Small intestine (tissue), 7 donors: Measurements from ENCODE around the gene ZC3H13. TPM values are rescaled to one million over a fixed set of nuclear protein-coding genes. Genes with fewer than 3 reads are reported as not detected.

Experiments used
- DNase-seq, 2 donors: peaks; one replicate each; pipeline versions ENCODE4 v3.0.0 to v3.0.0-alpha.2; 2013
- FAIRE-seq: peaks from 2 replicates; lab custom pipeline; 2012; peaks lifted over from hg19 to GRCh38; lab: Jason Lieb, UNC
- H3K27ac ChIP-seq, 3 donors: one replicate each; pipeline ENCODE4 v1.5.1; 2013; ENCODE audit warnings: low read length in 2 of 3, mild to moderate bottlenecking in 2 of 3, control low read depth in 1 of 3, inconsistent platforms in 1 of 3, low read depth in 1 of 3, moderate library complexity in 1 of 3
- H3K27me3 ChIP-seq, 3 donors: one replicate each; pipeline ENCODE4 v1.6.1; 2013; ENCODE audit warnings: low read length in 3 of 3, inconsistent platforms in 1 of 3; ENCODE audit not compliant: control insufficient read depth in 3 of 3, insufficient read depth in 3 of 3
- H3K36me3 ChIP-seq, 3 donors: one replicate each; pipeline ENCODE4 v1.6.1; 2013; ENCODE audit warnings: low read length in 3 of 3, inconsistent platforms in 1 of 3, low read depth in 1 of 3, mild to moderate bottlenecking in 1 of 3, moderate library complexity in 1 of 3; ENCODE audit not compliant: control insufficient read depth in 3 of 3, insufficient read depth in 2 of 3
- H3K4me1 ChIP-seq, 3 donors: one replicate each; pipeline ENCODE4 v1.6.1; 2013; ENCODE audit warnings: low read length in 2 of 3, inconsistent platforms in 1 of 3, low read depth in 1 of 3, mild to moderate bottlenecking in 1 of 3, moderate library complexity in 1 of 3; ENCODE audit not compliant: control insufficient read depth in 3 of 3, insufficient read depth in 2 of 3
- H3K4me3 ChIP-seq, 3 donors: one replicate each; pipeline ENCODE4 v1.5.1; 2013; ENCODE audit warnings: low read length in 3 of 3, control low read depth in 1 of 3, inconsistent platforms in 1 of 3, low read depth in 1 of 3, mild to moderate bottlenecking in 1 of 3, moderate library complexity in 1 of 3
- H3K9me3 ChIP-seq, 2 donors: one replicate each; pipeline ENCODE4 v1.6.1; 2013; ENCODE audit warnings: low read depth in 1 of 2, low read length in 1 of 2; ENCODE audit not compliant: control insufficient read depth in 2 of 2, insufficient read depth in 1 of 2
- WGBS, 3 donors: extraction: QIAGEN DNeasy Blood & Tissue Kit; methylation state at CpG; one replicate each; pipeline ENCODE4 v1.1.7; 2013; 5-methylcytosine and 5-hydroxymethylcytosine counted together
- polyA plus RNA-seq, 4 donors: library from polyadenylated mRNA; stranded (reverse) in 3 of 4; unstranded in 1 of 4; fragments of 200-250 nt in 3 of 4; fragments of 120-200 nt in 1 of 4; gene quantifications; one replicate each; pipeline versions ENCODE4 v1.2.1 to v1.2.3, GENCODE V29; 2013
- donor health status: healthy with polysubstance abuse.
- donor health status: control.
- donor health status: control.
- donor health status: Bipolar disorder and iron deficiency.
- donor health status: healthy.

Gene ZC3H13
- polyA plus RNA-seq, 4 donors, result 9.2 to 34.5 (median 10.8) TPM

DNA sequence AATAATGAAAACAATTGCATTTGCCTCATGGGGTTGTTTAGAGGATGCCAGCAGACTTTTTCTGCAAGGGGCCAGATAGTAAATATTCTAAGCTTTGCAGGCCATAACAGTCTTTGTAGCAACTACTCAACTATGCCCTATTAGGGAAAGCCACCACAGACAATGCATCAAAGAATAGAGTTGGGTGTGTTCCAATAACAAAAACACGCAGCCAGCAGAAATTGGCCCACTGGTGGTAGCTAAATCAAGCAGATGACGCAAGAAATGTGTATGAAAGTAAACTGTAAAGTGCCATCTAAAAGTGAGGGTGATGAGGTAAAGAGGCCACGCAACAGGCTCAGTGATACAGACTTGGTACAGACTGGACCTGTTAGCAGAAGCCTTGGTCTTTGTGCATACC, 125.8 kb downstream of the ZC3H13 start:
- FAIRE-seq, result no peak
- no peaks in the 10 kb centered on the region for H3K36me3 ChIP-seq
- H3K4me1 ChIP-seq, result no peaks in the 10 kb centered on the region
- DNase-seq, result no peak
- no peak overlapping the region for H3K27ac ChIP-seq
- no peaks in the 10 kb centered on the region for H3K9me3 ChIP-seq
- H3K4me3 ChIP-seq, result no peak overlapping the region
- peaks cover 0 to 5% (median 3%) of the 10 kb centered on the region in 3 donors for H3K27me3 ChIP-seq
- WGBS, 3 donors, result 73 to 80% (median 74%) methylated on average over 3 of the region's 3 CpGs

DNA sequence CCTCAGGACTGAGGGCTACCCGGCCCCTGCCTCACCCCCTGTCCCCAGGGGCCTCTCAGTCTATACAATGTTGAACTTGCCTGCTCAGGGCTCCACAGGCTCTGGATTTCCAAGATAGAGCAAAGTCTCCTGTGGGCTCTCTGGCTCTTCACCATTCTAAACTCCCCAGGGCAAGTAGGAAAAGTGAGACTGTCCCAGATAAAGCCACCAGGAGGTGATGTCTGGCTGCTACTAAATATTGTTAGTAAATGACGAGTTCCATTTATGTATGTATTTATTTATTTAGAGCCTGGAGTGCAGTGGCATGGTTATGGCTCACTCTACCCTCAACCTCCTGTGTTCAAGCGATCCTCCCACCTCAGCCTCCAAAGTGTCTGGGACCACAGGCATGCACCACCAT, 127.4 kb downstream of the ZC3H13 start:
- Histone ChIP-seq H3K4me3 (no peak overlapping the region), H3K27ac (no peak overlapping the region), H3K9me3 (no peaks in the 10 kb centered on the region), H3K4me1 (no peaks in the 10 kb centered on the region), H3K27me3 (peaks cover 0 to 3% (median 0%) of the 10 kb centered on the region in 3 donors), H3K36me3 (no peaks in the 10 kb centered on the region)
- no peak for FAIRE-seq
- WGBS, 3 donors, result 71 to 80% (median 73%) methylated on average over 3 of the region's 3 CpGs
- peak in 1 of 2 donors; percentile 8 for DNase-seq

DNA sequence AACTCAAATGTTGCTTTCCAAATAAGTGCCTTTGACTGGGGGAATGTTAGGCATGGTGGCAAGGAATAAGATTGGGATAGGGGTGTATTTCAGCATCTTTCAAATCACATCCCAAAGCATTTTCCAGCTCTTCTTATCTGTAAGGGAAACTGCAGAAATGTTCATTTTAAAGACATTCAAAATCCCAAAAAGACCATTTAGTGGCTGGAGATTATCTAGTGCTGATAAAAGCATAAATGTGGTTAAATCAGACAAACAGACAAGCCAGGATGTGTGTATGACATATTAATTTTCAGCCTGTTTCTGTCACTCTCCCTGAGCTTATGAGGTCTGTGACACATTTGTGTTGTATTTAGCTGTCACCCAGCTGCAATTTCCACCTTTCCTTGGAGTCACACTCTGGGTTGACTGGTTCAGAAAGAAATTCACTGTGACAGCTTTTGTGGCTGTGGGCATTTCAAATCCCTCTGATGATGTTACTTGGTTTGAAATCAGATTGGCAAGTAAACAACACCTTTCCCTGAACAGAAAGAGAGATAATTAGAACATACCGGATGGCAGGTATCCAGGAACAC, 131.3 kb downstream of the ZC3H13 start:
- Histone ChIP-seq H3K4me1 (no peaks in the 10 kb centered on the region), H3K36me3 (no peaks in the 10 kb centered on the region), H3K4me3 (no peak overlapping the region), H3K27ac (no peak overlapping the region), H3K27me3 (peaks cover 0 to 3% (median 0%) of the 10 kb centered on the region in 3 donors), H3K9me3 (no peaks in the 10 kb centered on the region)
- no peak for DNase-seq
- no peak for FAIRE-seq
- WGBS, 3 donors, result 48 to 82% (median 50%) methylated on average over 1 of the region's 1 CpG

DNA sequence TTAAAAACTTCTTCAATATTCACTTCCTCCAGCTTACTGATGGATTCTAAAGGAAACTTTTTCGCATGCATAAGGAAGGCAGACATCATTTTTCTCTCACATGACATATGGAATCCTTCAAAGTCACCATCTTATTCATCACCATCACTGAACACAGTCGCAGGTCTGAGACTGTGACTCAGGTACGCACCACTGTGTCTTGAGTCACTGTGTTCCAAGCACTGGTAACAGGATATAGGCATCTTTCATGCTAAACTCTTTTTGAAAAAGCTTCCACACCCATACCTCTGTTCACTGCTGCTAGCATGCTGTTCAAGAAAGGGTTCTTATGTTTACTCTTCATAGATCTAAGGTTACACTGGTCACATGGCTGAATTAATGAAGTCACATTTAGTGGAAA, 133.9 kb downstream of the ZC3H13 start:
- WGBS, 3 donors, result 85 to 89% (median 88%) methylated on average over 3 of the region's 3 CpGs
- no peak overlapping the region for H3K27ac ChIP-seq
- FAIRE-seq, result no peak
- no peaks in the 10 kb centered on the region for H3K9me3 ChIP-seq
- H3K4me1 ChIP-seq, result no peaks in the 10 kb centered on the region
- no peaks in the 10 kb centered on the region for H3K36me3 ChIP-seq
- H3K27me3 ChIP-seq, result peaks cover 0 to 3% (median 0%) of the 10 kb centered on the region in 3 donors
- no peak for DNase-seq
- no peak overlapping the region for H3K4me3 ChIP-seq

DNA sequence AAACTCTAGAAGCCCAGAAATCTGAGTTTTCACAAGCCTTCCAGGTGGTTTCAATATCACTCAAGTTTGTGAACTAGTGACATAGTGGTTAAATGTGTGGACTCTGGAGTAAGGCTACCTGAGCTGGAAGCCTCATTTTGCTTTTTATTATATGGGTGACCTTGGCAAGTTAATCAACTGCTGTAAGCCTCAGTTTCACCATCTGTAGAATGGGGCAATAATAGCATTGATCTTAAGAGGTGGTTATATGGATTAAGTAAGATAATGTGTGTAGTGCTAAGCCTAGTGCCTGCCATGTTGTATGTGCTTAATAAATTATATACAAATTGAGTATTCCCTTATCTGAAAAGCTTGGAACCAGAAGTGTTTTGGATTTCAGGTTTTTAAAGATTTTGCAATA, 135.5 kb downstream of the ZC3H13 start:
- FAIRE-seq, result no peak

DNA sequence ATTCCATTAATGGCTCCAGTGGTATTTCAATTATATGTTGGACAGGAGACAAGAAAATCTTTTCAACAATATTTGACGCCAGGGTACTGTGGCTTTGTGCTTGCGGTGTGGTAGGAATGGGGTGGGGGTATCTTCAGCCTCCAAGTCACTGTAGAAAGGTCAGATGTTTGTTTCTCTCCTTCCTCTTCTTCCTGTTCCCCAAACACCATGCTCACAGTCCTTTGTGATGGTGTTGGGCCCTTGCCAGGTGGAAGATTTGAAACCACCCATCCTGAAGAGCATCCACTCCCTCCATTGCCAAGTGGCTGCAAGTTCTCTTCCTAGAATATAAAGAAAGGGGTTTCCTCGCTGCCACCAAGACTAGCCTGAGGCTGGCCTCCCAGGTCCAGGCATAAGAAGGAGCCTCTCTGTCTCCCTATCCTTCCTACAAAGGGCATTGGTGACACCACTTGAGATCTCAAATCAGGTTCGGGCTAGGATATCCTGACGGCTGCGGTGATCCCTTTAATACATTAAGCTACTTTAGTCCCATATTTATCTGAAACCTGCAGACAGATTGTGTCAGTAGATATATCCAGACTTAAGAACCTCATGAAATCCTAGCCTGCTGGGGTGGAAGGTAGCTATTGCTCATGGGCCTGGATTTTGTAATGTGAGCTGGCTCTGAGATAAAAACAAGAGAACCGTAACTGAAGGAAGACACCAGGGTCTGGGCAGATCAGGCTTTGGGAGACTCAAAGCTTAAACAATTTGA, 136.7 kb downstream of the ZC3H13 start:
- no peak overlapping the region for H3K4me3 ChIP-seq
- no peaks in the 10 kb centered on the region for H3K9me3 ChIP-seq
- H3K36me3 ChIP-seq, result no peaks in the 10 kb centered on the region
- 86 to 95% (median 91%) methylated on average over 7 of the region's 7 CpGs for WGBS, 3 donors
- H3K27ac ChIP-seq, result no peak overlapping the region
- no peaks in the 10 kb centered on the region for H3K27me3 ChIP-seq
- FAIRE-seq, result no peak
- no peaks in the 10 kb centered on the region for H3K4me1 ChIP-seq
- DNase-seq, result no peak

More for the DNA sequence above, 135.5 kb downstream of the ZC3H13 start:
- H3K27me3 ChIP-seq, result peaks cover 0 to 3% (median 0%) of the 10 kb centered on the region in 3 donors
- no peaks in the 10 kb centered on the region for H3K9me3 ChIP-seq
- no peak for DNase-seq
- H3K27ac ChIP-seq, result no peak overlapping the region
- no peak overlapping the region for H3K4me3 ChIP-seq
- no peaks in the 10 kb centered on the region for H3K4me1 ChIP-seq
- no peaks in the 10 kb centered on the region for H3K36me3 ChIP-seq

DNA sequence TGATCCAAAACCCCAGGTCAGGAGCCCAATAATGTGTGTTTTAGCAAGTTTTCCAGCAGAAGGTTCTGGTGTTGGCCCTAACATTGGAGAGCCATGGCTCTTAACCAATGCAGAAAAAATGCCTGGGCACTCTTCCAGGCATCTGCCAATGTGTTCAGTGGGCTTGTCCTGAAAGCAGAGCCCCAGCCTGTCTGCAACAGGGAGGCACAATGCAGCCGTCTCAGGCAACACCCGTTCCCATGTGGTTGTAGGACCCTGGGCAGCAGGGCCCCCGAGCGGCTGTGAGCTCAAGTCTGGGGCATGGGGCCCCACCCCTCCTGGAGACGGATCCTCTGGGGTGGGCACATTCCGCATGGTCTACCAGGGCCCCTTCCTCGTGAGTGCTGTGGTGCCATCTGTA, 142.9 kb downstream of the ZC3H13 start:
- no peaks in the 10 kb centered on the region for H3K4me1 ChIP-seq
- no peak overlapping the region for H3K27ac ChIP-seq
- 73 to 82% (median 77%) methylated on average over 7 of the region's 7 CpGs for WGBS, 3 donors
- no peaks in the 10 kb centered on the region for H3K36me3 ChIP-seq
- DNase-seq (no peak), FAIRE-seq (no peak)
- H3K4me3 ChIP-seq, result no peak overlapping the region
- H3K9me3 ChIP-seq, result no peaks in the 10 kb centered on the region
- peaks cover 0 to 3% (median 0%) of the 10 kb centered on the region in 3 donors for H3K27me3 ChIP-seq

DNA sequence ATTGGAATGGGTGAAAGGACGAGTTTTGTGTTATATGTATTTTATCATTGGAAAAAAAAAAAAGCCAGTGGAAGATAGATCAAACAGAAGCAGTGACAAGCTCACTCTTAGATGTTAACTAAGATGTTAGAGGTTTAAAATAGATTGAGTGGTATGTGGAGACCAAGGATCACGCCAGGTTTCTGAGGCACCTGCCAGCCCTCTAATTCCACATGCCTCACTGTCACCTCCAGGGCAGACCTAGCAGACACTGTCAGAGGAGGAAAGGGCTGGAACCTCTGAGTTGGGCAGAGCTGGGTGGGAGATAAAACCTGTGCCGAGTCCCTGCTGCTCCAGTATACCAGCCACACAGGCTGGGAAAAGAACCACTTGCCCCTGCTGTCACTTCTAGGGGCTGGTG, 143.5 kb downstream of the ZC3H13 start:
- no peak for FAIRE-seq
- WGBS, 3 donors, result 55 to 72% (median 71%) methylated on average over 3 of the region's 3 CpGs

More for the DNA sequence above, 143.5 kb downstream of the ZC3H13 start:
- Histone ChIP-seq H3K4me1 (no peaks in the 10 kb centered on the region), H3K36me3 (no peaks in the 10 kb centered on the region), H3K27ac (no peak overlapping the region), H3K27me3 (peaks cover 0 to 3% (median 0%) of the 10 kb centered on the region in 3 donors), H3K4me3 (no peak overlapping the region), H3K9me3 (no peaks in the 10 kb centered on the region)
- no peak for DNase-seq
